ENCODE data around the gene SLC22A7.
A peak's percentile ranks its signal among the peaks of the same experiment; 100 is the strongest.

The SLC22A7 gene

GRCh38 chr6:43299338-43300293 is 1.6 kb downstream of the SLC22A7 start (continued):
- no peak for TF ChIP-seq ZNF561 (tag by site-specific recombination; IDR thresholded peaks at IDR 0.05; ENCODE audit: borderline replicate concordance)
- no peak for TF ChIP-seq ZNF202 (tag by site-specific recombination; IDR thresholded peaks at IDR 0.05; ENCODE audit: borderline replicate concordance)
- no peak for TF ChIP-seq ZNF639 (tag by site-specific recombination; IDR thresholded peaks at IDR 0.05)
- TF ChIP-seq KLF16 (tag by site-specific recombination; IDR thresholded peaks at IDR 0.05) = no peak
- TF ChIP-seq ZNF707 (tag by site-specific recombination; IDR thresholded peaks at IDR 0.05) = no peak
- no peak for TF ChIP-seq ZFP41 (tag by site-specific recombination; IDR thresholded peaks at IDR 0.05; ENCODE audit: borderline replicate concordance)
- no peak for TF ChIP-seq ZSCAN30 (tag by site-specific recombination; IDR thresholded peaks at IDR 0.05)
- TF ChIP-seq ZNF626 (tag by site-specific recombination; IDR thresholded peaks at IDR 0.05) = no peak
- no peak for TF ChIP-seq SP3 (tag by site-specific recombination; IDR thresholded peaks at IDR 0.05)

- CTCF ChIA-PET = interaction anchor here (1.5 kb wide), 1 partner anchor 33 kb away, joined by 3 read pairs; no protein-coding TSS in a partner anchor
- TF ChIP-seq ZNF658 (tag by site-specific recombination; IDR thresholded peaks at IDR 0.05) = no peak
- TF ChIP-seq ZNF600 (tag by site-specific recombination; IDR thresholded peaks at IDR 0.05) = peak; percentile 74; the same call in 1 of the 2 replicates
- POLR2A ChIA-PET = no interaction called here
- Histone ChIP-seq H3K9me3 (ENCODE audit: control insufficient read depth, insufficient read depth, low read depth, low read length) (no peaks in the 10 kb centered on the region), H3K4me3 (ENCODE audit: low read depth, low read length) (no peak overlapping the region), H3K36me3 (ENCODE audit: control insufficient read depth in 2 of 2, insufficient read depth in 1 of 2, low read length in 2 of 2) (no peaks in the 10 kb centered on the region), H3K27ac (ENCODE audit: extremely low read depth, low read depth, low read length) (no peak overlapping the region), H3K4me1 (ENCODE audit: control insufficient read depth, insufficient read depth, low read length) (no peaks in the 10 kb centered on the region)
These were observed 3.2 kb downstream of the SLC22A7 start for GRCh38 chr6:43301081-43301870.

- no peaks in the 10 kb centered on the region for H3K36me3 ChIP-seq (ENCODE audit: control insufficient read depth in 2 of 2, insufficient read depth in 1 of 2, low read length in 2 of 2)
- no peaks in the 10 kb centered on the region for H3K9me3 ChIP-seq (ENCODE audit: control insufficient read depth, insufficient read depth, low read depth, low read length)
- POLR2A ChIA-PET = no interaction called here
- H3K4me1 ChIP-seq (ENCODE audit: control insufficient read depth, insufficient read depth, low read length) = no peaks in the 10 kb centered on the region
- CTCF ChIA-PET = no interaction called here
- no peak overlapping the region for H3K27ac ChIP-seq (ENCODE audit: extremely low read depth, low read depth, low read length)
- no peak overlapping the region for H3K4me3 ChIP-seq (ENCODE audit: low read depth, low read length)
- TF ChIP-seq ZNF626 (tag by site-specific recombination; IDR thresholded peaks at IDR 0.05) (no peak), ZNF426 (tag by site-specific recombination; IDR thresholded peaks at IDR 0.05) (no peak), ZNF214 (tag by site-specific recombination; IDR thresholded peaks at IDR 0.05; ENCODE audit: borderline replicate concordance) (no peak), ZNF324 (tag by site-specific recombination; IDR thresholded peaks at IDR 0.05) (no peak), ZNF354C (tag by site-specific recombination; IDR thresholded peaks at IDR 0.05; ENCODE audit: borderline replicate concordance, low read depth) (no peak), ZNF155 (tag by site-specific recombination; IDR thresholded peaks at IDR 0.05) (no peak), ZNF670 (tag by site-specific recombination; IDR thresholded peaks at IDR 0.05; ENCODE audit: low read depth) (no peak), ZNF768 (tag by site-specific recombination; IDR thresholded peaks at IDR 0.05) (no peak), ZNF843 (tag by site-specific recombination; IDR thresholded peaks at IDR 0.05) (no peak), HIC1 (tag by site-specific recombination; IDR thresholded peaks at IDR 0.05) (no peak), GLI2 (tag by site-specific recombination; IDR thresholded peaks at IDR 0.05; ENCODE audit: borderline replicate concordance, low read depth) (no peak)
- TF ChIP-seq, protein P1, sequence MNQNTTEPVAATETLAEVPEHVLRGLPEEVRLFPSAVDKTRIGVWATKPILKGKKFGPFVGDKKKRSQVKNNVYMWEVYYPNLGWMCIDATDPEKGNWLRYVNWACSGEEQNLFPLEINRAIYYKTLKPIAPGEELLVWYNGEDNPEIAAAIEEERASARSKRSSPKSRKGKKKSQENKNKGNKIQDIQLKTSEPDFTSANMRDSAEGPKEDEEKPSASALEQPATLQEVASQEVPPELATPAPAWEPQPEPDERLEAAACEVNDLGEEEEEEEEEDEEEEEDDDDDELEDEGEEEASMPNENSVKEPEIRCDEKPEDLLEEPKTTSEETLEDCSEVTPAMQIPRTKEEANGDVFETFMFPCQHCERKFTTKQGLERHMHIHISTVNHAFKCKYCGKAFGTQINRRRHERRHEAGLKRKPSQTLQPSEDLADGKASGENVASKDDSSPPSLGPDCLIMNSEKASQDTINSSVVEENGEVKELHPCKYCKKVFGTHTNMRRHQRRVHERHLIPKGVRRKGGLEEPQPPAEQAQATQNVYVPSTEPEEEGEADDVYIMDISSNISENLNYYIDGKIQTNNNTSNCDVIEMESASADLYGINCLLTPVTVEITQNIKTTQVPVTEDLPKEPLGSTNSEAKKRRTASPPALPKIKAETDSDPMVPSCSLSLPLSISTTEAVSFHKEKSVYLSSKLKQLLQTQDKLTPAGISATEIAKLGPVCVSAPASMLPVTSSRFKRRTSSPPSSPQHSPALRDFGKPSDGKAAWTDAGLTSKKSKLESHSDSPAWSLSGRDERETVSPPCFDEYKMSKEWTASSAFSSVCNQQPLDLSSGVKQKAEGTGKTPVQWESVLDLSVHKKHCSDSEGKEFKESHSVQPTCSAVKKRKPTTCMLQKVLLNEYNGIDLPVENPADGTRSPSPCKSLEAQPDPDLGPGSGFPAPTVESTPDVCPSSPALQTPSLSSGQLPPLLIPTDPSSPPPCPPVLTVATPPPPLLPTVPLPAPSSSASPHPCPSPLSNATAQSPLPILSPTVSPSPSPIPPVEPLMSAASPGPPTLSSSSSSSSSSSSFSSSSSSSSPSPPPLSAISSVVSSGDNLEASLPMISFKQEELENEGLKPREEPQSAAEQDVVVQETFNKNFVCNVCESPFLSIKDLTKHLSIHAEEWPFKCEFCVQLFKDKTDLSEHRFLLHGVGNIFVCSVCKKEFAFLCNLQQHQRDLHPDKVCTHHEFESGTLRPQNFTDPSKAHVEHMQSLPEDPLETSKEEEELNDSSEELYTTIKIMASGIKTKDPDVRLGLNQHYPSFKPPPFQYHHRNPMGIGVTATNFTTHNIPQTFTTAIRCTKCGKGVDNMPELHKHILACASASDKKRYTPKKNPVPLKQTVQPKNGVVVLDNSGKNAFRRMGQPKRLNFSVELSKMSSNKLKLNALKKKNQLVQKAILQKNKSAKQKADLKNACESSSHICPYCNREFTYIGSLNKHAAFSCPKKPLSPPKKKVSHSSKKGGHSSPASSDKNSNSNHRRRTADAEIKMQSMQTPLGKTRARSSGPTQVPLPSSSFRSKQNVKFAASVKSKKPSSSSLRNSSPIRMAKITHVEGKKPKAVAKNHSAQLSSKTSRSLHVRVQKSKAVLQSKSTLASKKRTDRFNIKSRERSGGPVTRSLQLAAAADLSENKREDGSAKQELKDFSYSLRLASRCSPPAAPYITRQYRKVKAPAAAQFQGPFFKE (tag by site-specific recombination; IDR thresholded peaks at IDR 0.05; ENCODE audit: borderline replicate concordance) = no peak
These were observed 4.1 kb downstream of the SLC22A7 start for GRCh38 chr6:43302126-43302525.

Measured in HEK293 (cell line).